Cardiac muscle cell (in vitro differentiated cells and primary cell): Measurements from ENCODE around the gene MT1B. TPM values are rescaled to one million over a fixed set of nuclear protein-coding genes. Genes with fewer than 3 reads are reported as not detected.
"Not testable (repeated sequence)": the region's sequence is repeated elsewhere in the genome, so short reads cannot be mapped to it uniquely, and the experiment has no call there.

Experiments used
- DNase-seq, 2 donors: peaks; one replicate each; pipeline versions ENCODE4 v3.0.0 to v3.0.0-alpha.2; 2010 to 2017; ENCODE audit warnings: low read depth in 1 of 2, low spot score in 1 of 2
- H3K27ac ChIP-seq: fragments of 200-600 bp; sonication (generic); 2 replicates; pipeline ENCODE4 v1.5.1; 2016
- H3K27me3 ChIP-seq: fragments of 200-600 bp; sonication (generic); 2 replicates; pipeline ENCODE4 v1.6.0; 2016; ENCODE audit warnings: control low read depth
- H3K36me3 ChIP-seq: fragments of 200-600 bp; sonication (generic); 2 replicates; pipeline ENCODE4 v1.5.1; 2016; ENCODE audit warnings: control low read depth
- H3K4me1 ChIP-seq: fragments of 200-600 bp; sonication (generic); 2 replicates; pipeline ENCODE4 v1.8.1; 2017; ENCODE audit warnings: low read depth, mild to moderate bottlenecking, mixed run types
- H3K4me3 ChIP-seq: fragments of 200-600 bp; sonication (generic); 2 replicates; pipeline ENCODE4 v1.5.1; 2016; ENCODE audit warnings: mild to moderate bottlenecking
- H3K9me3 ChIP-seq: fragments of 200-600 bp; sonication (generic); 2 replicates; pipeline ENCODE4 v1.5.1; 2017; ENCODE audit warnings: low read depth, mild to moderate bottlenecking, control low read depth
- CTCF ChIP-seq: IDR thresholded peaks from 2 replicates; pipeline ENCODE4 v1.5.1; 2012; ENCODE audit warnings: low read depth, mild to moderate bottlenecking, low read length
- polyA plus RNA-seq: library from polyadenylated mRNA; unstranded; fragments of >200 nt; fragmentation: Nextera tagmentation; extraction: Ambion mirVana; gene quantifications from 2 replicates; pipeline ENCODE4 v1.2.1, GENCODE V29; 2016
- total RNA-seq: library from RNA; depleted of rRNA; stranded (reverse); fragments of >200 nt; gene quantifications from 2 replicates; pipeline ENCODE4 v1.2.3, GENCODE V29; 2016

The MT1B gene
- total and polyA plus RNA-seq, 2 experiments from 2014 or later, result not detected

- H3K27ac ChIP-seq, result no peak overlapping the region
- no peaks in the 10 kb centered on the region for H3K9me3 ChIP-seq
- H3K4me3 ChIP-seq, result no peak overlapping the region
- no peak for TF ChIP-seq CTCF
- H3K36me3 ChIP-seq, result no peaks in the 10 kb centered on the region
- DNase-seq, result no peak
- H3K27me3 ChIP-seq, result peaks cover 100% of the 10 kb centered on the region
- H3K4me1 ChIP-seq, result peaks cover 4% of the 10 kb centered on the region
These were observed 21.3 kb downstream of the MT1B start for GRCh38 chr16:56672761-56673536.

GRCh38 chr16:56673921-56674320 is 22.2 kb downstream of the MT1B start:
- peak; percentile 45 to 47 for DNase-seq
- TF ChIP-seq CTCF, result peak; percentile 68
- Histone ChIP-seq H3K27ac (no peak overlapping the region), H3K9me3 (no peaks in the 10 kb centered on the region), H3K4me1 (peaks cover 4% of the 10 kb centered on the region), H3K4me3 (no peak overlapping the region), H3K27me3 (peaks cover 97% of the 10 kb centered on the region), H3K36me3 (no peaks in the 10 kb centered on the region)

GRCh38 chr16:56674570-56674969 is 22.9 kb downstream of the MT1B start:
- H3K9me3 ChIP-seq, H3K4me1 ChIP-seq, H3K4me3 ChIP-seq, H3K36me3 ChIP-seq, DNase-seq, H3K27ac ChIP-seq: not testable (repeated sequence)
- H3K27me3 ChIP-seq, result peaks cover 93% of the 10 kb centered on the region

- H3K36me3 ChIP-seq, result no peaks in the 10 kb centered on the region
- H3K27ac ChIP-seq, result no peak overlapping the region
- peaks cover 4% of the 10 kb centered on the region for H3K4me1 ChIP-seq
- peaks cover 81% of the 10 kb centered on the region for H3K27me3 ChIP-seq
- TF ChIP-seq CTCF, result no peak
- peak overlapping the region; percentile 19 for H3K4me3 ChIP-seq
- H3K9me3 ChIP-seq, result no peaks in the 10 kb centered on the region
- no peak for DNase-seq
These were observed 24.1 kb downstream of the MT1B start for GRCh38 chr16:56675685-56676210.

- Histone ChIP-seq H3K4me1 (peaks cover 5% of the 10 kb centered on the region), H3K27me3 (peaks cover 76% of the 10 kb centered on the region), H3K9me3 (no peaks in the 10 kb centered on the region), H3K36me3 (no peaks in the 10 kb centered on the region), H3K27ac (no peak overlapping the region), H3K4me3 (no peak overlapping the region)
- no peak for DNase-seq
- no peak for TF ChIP-seq CTCF
These were observed 25.8 kb downstream of the MT1B start for GRCh38 chr16:56677474-56677873.

GRCh38 chr16:56679078-56679730 is 27.5 kb downstream of the MT1B start:
- no peaks in the 10 kb centered on the region for H3K36me3 ChIP-seq
- TF ChIP-seq CTCF, result no peak
- peaks cover 73% of the 10 kb centered on the region for H3K27me3 ChIP-seq
- H3K27ac ChIP-seq, result no peak overlapping the region
- no peaks in the 10 kb centered on the region for H3K9me3 ChIP-seq
- no peak overlapping the region for H3K4me3 ChIP-seq
- H3K4me1 ChIP-seq, result peaks cover 7% of the 10 kb centered on the region
- DNase-seq, result no peak
